ENCODE data around the gene COG5. TPM values are rescaled to one million over a fixed set of nuclear protein-coding genes. Genes with fewer than 3 reads are reported as not detected.
"Not testable (repeated sequence)": the region's sequence is repeated elsewhere in the genome, so short reads cannot be mapped to it uniquely, and the experiment has no call there.

The COG5 gene
- total RNA-seq, 1 donor from 2014 or later = 37.1 TPM

- no peaks in the 10 kb centered on the region for H3K27me3 ChIP-seq (ENCODE audit: control insufficient read depth, insufficient read depth, low read length)
- no peak overlapping the region for H3K4me3 ChIP-seq (ENCODE audit: low read depth, low read length)
- no peaks in the 10 kb centered on the region for H3K36me3 ChIP-seq (ENCODE audit: control insufficient read depth, insufficient read depth, low read length)
- no peak for TF ChIP-seq CTCF (IDR thresholded peaks at IDR 0.05; ENCODE audit: insufficient read depth, low read length, poor library complexity, severe bottlenecking)
- no peak for DNase-seq (ENCODE audit: low read depth)
These were observed 339.1 kb downstream of the COG5 start for GRCh38 chr7:107224374-107225223.

GRCh38 chr7:107220806-107221205, 342.9 kb downstream of the COG5 start:
- H3K36me3 ChIP-seq (ENCODE audit: control insufficient read depth, insufficient read depth, low read length); H3K4me3 ChIP-seq (ENCODE audit: low read depth, low read length); H3K27me3 ChIP-seq (ENCODE audit: control insufficient read depth, insufficient read depth, low read length); DNase-seq (ENCODE audit: low read depth): not testable (repeated sequence)

- Histone ChIP-seq H3K4me3 (ENCODE audit: low read depth, low read length) (no peak overlapping the region), H3K27me3 (ENCODE audit: control insufficient read depth, insufficient read depth, low read length) (no peaks in the 10 kb centered on the region), H3K36me3 (ENCODE audit: control insufficient read depth, insufficient read depth, low read length) (no peaks in the 10 kb centered on the region)
- no peak for TF ChIP-seq CTCF (IDR thresholded peaks at IDR 0.05; ENCODE audit: insufficient read depth, low read length, poor library complexity, severe bottlenecking)
- DNase-seq (ENCODE audit: low read depth) = no peak
These were observed 343.4 kb downstream of the COG5 start for GRCh38 chr7:107220356-107220755.

- Histone ChIP-seq H3K4me3 (ENCODE audit: low read depth, low read length) (no peak overlapping the region), H3K36me3 (ENCODE audit: control insufficient read depth, insufficient read depth, low read length) (no peaks in the 10 kb centered on the region), H3K27me3 (ENCODE audit: control insufficient read depth, insufficient read depth, low read length) (no peaks in the 10 kb centered on the region)
- no peak for TF ChIP-seq CTCF (IDR thresholded peaks at IDR 0.05; ENCODE audit: insufficient read depth, low read length, poor library complexity, severe bottlenecking)
- no peak for DNase-seq (ENCODE audit: low read depth)
These were observed 344.0 kb downstream of the COG5 start for GRCh38 chr7:107219563-107220244.

GRCh38 chr7:107213945-107214344, 349.8 kb downstream of the COG5 start:
- H3K36me3 ChIP-seq (ENCODE audit: control insufficient read depth, insufficient read depth, low read length) = no peaks in the 10 kb centered on the region
- TF ChIP-seq CTCF (IDR thresholded peaks at IDR 0.05; ENCODE audit: insufficient read depth, low read length, poor library complexity, severe bottlenecking) = no peak
- H3K4me3 ChIP-seq (ENCODE audit: low read depth, low read length) = no peak overlapping the region
- no peak for DNase-seq (ENCODE audit: low read depth)
- no peaks in the 10 kb centered on the region for H3K27me3 ChIP-seq (ENCODE audit: control insufficient read depth, insufficient read depth, low read length)

GRCh38 chr7:107213193-107213788, 350.4 kb downstream of the COG5 start:
- no peak for DNase-seq (ENCODE audit: low read depth)
- no peaks in the 10 kb centered on the region for H3K36me3 ChIP-seq (ENCODE audit: control insufficient read depth, insufficient read depth, low read length)
- H3K4me3 ChIP-seq (ENCODE audit: low read depth, low read length) = no peak overlapping the region
- H3K27me3 ChIP-seq (ENCODE audit: control insufficient read depth, insufficient read depth, low read length) = no peaks in the 10 kb centered on the region
- TF ChIP-seq CTCF (IDR thresholded peaks at IDR 0.05; ENCODE audit: insufficient read depth, low read length, poor library complexity, severe bottlenecking) = no peak

Measured in kidney epithelial cell (primary cell).